GM21381 (cell line): ENCODE measurements around the gene TIMM13.
"Not testable (repeated sequence)": the region's sequence is repeated elsewhere in the genome, so short reads cannot be mapped to it uniquely, and the experiment has no call there.

Source experiments
- ATAC-seq: cut with Tn5 transposase; IDR thresholded peaks from one replicate; pipeline ENCODE4 v1.9.1; 2021; ENCODE audit warnings: mild to moderate bottlenecking, moderate library complexity; ENCODE audit not compliant: unreplicated experiment

Gene TIMM13

DNA sequence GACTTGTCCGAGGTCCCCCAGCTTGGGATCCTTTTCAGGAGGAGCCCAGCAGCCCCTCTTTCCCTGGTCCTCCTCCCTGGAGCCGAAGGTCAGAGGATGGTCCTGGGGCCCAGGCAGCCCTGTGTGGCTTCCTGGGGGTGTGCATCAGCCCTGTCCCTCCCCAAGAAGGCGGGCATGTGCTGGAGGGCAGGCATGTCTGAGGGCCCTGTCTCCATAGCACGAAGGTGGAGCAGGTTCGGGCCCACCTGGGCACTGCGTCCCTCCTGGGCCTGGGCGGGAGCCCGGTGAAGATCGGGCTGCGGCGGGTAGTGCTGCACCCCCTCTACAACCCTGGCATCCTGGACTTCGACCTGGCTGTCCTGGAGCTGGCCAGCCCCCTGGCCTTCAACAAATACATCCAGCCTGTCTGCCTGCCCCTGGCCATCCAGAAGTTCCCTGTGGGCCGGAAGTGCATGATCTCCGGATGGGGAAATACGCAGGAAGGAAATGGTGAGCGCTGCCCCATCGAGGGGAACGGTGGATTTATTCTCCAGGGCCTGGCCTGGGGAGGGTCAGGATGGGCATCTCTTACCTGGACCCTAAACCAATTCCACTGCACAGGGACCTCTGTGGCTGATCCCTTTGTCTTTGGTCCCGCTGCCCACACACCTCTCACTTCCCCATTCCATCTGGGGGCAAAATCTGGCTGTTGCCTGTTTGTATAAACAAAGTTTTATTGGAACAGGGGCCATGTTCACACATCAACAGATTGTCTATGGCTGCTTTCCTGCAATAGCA, 10.9 kb downstream of the TIMM13 start:
- ATAC-seq = no peak

DNA sequence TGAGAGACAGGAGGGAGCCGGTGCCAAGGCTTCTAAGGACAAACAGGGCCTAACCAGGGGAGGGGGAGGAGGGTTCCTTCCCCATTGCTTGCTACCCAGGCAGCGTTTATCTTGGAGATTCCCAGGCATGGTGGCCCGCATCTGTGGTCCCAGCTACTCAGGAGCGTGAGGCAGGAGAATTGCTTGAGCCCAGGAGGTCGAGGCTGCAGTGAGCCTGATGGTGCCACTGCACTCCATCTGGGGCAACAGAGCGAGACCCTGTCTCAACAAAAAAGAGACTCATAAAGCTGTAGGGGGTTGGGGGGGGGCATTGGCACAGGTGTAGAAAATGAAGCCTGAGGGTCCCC, 11.4 kb downstream of the TIMM13 start:
- no peak for ATAC-seq

DNA sequence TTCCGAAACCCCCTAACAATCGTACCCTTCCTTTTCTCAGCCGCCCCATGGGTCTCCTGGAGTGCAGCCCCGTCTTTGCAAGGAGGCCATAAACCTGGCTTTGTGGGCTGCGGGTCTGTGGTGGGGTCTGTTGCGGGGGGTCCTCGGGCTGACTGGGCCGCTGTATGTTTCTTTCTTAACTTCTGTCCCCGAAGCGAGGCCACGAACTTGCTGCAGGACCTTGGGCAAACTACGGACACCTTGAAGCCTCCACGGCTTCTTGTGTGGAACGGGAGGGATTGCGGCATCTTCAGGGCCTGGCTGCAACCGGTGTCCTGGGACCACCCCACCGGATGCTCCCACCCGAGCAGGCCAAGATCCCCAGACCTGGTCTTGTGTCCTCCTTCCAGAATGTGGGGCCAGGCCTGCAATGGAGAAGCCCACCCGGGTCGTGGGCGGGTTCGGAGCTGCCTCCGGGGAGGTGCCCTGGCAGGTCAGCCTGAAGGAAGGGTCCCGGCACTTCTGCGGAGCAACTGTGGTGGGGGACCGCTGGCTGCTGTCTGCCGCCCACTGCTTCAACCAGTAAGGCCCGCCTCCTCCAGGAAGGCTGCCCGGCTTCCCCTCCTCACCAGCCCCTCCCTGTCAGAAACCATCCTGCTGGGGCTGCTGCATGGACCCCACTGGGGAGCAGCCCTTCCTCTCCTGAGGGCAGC, 12.0 kb downstream of the TIMM13 start:
- ATAC-seq = no peak

DNA sequence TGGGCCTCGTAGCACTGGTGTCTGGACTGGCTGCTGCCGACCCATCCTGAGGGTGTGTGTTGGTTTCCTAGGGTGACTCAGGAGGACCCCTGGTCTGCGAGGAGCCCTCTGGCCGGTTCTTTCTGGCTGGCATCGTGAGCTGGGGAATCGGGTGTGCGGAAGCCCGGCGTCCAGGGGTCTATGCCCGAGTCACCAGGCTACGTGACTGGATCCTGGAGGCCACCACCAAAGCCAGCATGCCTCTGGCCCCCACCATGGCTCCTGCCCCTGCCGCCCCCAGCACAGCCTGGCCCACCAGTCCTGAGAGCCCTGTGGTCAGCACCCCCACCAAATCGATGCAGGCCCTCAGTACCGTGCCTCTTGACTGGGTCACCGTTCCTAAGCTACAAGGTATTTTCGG, 13.8 kb downstream of the TIMM13 start:
- no peak for ATAC-seq

DNA sequence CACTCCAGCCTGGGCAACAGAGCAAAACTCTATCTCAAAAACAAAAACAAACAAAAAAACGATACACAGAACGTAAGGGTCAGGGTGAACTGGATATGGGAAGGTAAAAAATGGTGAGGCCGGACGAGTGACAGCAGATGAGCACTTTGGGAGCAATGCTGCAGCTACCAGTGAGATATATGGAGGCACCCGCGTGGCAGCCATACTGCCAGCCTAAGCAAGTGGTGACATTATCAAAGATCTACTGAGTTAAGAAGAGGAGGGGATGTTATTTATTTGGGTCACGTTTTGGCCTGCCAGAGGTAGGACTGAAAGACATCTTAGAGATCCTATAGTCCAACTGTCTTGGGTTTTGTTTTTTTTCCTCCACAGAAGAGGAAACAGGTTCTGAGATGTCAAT, 14.2 kb downstream of the TIMM13 start:
- ATAC-seq = no peak

DNA sequence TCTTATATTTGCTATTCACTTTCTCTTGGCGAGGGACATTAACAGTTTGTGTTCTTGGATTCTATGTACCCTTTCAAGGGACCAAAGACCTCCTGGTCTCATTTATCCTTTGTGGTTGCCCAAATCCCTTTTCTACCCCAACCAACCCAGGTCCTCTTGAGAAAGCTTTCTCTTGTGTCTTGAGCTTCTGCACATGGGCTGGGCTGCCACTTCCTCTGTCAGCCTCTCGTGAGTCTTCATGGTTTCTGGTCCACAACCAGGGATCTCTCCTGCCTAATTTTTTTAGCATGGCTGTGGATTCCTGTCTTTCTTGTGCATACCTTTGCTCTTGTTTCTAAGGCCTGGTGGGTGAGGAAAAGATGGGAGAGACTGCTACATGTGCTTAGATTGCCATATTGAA, 14.9 kb downstream of the TIMM13 start:
- no peak for ATAC-seq

DNA sequence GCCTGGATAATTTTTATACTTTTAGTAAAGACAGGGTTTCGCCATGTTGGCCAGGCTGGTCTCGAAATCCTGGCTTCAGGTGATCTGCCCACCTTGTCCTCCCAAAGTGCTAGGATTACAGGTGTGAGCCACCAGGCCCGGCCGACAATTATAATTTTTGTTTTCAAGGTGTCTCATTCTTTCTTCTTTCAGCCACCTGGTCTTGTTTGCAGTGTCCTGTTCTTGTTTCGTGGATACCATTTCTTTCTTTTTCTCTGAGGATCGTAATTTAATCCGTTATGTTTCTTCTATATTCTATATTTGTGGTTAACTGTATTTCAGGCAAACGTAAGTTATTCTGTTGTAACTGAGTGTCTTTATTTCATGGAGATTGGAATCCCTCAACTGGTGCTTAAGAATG, 15.7 kb downstream of the TIMM13 start:
- ATAC-seq = no peak

DNA sequence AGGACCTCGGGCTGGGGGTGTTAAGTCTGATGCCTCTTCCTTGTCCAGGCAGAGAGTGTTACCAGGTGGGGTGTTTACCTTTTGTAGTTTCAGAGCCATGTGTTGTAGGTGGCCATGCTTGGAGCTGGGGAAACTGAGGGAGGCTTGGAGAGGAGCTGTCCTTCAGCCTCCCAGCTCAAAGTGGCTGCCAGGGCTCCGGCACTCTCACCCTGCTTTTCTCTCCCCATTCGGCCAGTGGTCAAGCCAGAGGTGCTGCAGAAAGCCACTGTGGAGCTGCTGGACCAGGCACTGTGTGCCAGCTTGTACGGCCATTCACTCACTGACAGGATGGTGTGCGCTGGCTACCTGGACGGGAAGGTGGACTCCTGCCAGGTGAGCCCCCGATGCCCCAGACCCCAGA, 17.4 kb downstream of the TIMM13 start:
- no peak for ATAC-seq

DNA sequence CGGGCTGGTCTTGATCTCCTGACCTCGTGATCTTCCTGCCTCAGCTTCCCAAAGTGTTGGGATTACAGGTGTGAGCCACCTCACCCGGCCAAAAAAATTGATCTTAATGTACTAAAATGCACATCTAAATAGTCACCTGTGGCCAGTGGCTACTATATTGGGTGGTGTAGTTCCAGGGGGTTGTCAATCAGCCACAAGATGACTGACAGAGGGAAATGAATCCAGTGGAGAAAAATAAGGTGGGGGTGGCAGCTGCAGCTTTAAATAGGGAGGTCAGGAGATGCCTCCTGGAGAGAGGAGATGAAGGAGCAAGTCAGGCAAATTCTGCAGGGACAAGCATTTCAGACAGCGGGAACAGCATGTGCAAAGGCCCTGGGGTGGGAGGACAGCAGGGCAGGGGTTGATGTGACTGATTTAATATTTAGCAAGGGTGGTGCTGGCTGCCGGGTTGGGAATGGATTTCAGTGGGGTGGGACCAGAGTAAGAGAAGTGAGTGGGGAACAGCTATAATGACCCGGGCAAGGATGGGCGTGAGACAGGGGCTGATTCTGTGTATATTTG, 18.0 kb downstream of the TIMM13 start:
- no peak for ATAC-seq

DNA sequence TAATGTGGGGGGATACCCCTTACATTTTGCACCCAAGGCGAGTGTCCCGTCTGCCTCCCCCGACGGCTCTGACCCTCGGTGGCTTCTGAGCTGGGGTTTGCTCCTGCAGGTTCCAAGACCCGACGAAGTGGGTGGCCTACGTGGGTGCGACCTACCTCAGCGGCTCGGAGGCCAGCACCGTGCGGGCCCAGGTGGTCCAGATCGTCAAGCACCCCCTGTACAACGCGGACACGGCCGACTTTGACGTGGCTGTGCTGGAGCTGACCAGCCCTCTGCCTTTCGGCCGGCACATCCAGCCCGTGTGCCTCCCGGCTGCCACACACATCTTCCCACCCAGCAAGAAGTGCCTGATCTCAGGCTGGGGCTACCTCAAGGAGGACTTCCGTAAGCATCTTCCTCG, 19.1 kb downstream of the TIMM13 start:
- ATAC-seq = no peak

DNA sequence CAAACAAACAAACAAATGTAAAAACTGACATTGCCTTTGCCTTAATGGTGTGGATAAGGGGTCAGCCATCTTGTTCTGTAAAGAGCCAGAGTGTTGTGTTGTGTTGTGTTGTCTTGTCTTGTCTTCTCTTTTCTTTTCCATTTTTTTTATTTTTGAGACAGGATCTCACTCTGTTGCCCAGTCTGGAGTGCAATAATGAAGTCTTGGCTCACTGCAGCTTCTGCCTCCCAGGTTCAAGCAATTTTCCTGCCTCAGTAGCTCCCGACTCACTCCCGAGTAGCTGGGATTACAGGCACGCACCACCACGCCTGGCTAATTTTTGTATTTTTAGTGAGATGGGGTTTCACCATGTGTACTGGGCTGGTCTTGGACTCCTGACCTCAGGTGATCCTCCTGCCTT, 27.8 kb downstream of the TIMM13 start:
- no peak for ATAC-seq

DNA sequence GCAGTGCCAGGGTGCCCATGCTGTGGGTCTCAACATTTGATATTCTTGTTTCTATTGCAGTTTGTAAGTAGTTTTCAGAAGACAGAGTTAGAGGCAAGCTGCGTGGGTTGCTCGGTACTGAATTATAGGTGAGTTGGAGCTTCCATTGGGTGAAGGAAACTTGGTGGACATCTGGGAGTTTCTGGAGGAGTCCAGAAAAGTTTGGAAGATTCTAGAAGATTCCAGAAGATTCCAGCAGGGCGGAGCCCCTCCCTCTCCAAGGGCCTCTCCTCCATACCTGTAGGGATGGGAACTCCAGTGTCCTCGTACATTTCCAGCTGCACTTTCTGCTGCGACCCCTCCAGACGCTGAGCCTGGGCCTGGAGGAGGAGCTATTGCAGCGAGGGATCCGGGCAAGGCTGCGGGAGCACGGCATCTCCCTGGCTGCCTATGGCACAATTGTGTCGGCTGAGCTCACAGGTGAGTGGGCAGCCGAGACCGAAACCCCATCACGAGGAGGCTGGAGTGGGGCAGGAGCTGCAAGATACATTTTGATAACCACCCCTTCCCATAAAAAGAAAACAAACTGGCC, 28.6 kb downstream of the TIMM13 start:
- no peak for ATAC-seq

DNA sequence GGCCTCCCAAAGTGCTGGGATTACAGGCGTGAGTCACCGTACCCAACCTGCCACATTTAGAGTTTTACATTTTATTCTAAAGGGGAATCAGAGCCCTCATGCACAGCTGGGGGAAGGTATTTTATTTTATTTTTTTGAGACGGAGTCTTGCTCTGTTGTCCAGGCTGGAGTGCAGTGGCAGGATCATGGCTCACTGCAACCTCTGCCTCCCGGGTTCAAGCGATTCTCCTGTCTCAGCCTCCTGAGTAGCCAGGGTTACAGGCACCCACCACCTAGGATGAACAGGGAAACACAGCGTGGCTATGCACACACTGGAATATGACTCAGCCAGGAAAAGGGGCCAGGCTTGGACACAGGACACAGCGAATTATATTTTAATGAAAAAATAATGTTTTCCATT, 30.2 kb downstream of the TIMM13 start:
- not testable (repeated sequence) for ATAC-seq

DNA sequence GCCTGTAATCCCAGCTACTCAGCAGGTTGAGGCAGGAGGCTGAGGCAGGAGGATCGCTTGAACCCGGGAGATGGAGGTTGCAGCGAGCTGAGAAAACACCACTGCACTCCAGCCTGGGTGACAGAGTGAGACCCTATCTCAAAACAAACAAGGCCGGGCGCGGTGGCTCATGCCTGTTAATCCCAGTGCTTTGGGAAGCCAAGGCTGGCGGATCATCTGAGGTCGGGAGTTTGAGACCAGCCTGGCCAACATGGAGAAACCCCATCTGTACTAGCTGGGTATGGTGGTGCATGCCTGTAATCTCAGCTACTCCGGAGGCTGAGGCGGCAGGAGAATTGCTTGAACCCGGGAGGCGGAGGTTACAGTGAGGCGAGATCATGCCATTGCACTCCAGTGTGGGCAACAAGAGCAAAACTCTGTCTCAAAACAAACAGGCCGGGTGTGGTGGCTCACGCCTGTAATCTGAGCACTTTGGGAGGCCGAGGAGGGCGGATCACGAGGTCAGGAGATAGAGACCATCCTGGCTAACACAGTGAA, 32.0 kb downstream of the TIMM13 start:
- not testable (repeated sequence) for ATAC-seq

DNA sequence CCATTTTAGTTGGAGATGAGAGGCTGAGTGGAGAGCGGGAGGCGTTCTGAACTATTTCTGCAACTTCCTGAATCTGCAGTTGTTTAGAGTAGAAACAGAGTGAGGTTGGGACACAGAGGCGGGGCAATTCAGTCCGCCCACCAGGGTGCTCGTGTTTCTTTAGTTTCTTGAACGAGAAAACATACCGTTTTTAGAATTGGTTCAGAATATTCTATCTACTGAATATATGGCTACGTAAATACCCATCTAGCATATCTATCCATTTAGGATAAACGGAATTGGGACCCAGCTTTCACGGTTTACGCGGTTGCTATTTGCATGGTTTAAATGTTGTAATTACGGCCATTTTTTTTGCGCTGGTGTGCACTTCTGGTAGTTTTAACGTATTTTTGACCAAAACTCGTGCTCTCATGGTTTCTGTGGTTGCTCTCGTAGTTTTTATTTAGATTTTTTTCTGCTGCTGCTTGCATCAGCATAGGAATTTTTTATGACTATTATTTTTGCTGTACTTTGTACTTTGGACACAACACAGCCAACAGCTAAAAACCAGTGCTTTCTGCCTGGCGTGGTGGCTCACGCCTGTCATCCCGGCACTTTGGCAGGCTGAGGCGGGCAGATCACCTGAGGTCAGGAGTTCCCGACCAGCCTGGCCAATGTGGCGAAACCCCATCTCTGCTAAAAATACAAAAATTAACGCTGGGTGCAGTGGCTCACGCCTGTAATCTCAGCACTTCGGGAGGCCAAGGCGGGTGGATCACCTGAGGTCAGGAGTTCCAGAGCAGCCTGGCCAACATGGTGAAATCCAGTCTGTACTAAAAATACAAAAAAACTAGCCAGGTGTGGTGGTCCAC, 32.7 kb downstream of the TIMM13 start:
- ATAC-seq = no peak

DNA sequence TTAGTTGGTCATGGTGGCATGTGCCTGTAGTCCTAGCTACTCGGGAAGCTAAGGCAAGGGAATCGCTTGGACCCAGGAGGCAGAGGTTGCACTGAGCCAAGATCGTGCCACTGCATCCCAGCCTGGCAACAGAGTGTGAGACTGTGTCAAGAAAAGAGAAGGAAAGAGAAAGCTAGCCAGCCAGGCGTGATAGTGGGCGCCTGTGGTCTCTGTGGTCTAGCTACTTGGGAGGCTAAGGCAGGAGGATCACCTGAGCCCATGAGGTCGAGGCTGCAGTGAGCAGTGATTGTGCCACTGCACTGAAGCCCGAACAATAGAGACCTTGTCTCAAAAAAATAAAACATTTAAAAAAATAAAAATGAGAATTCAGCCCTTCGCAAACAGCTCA, 33.3 kb downstream of the TIMM13 start:
- ATAC-seq = no peak

DNA sequence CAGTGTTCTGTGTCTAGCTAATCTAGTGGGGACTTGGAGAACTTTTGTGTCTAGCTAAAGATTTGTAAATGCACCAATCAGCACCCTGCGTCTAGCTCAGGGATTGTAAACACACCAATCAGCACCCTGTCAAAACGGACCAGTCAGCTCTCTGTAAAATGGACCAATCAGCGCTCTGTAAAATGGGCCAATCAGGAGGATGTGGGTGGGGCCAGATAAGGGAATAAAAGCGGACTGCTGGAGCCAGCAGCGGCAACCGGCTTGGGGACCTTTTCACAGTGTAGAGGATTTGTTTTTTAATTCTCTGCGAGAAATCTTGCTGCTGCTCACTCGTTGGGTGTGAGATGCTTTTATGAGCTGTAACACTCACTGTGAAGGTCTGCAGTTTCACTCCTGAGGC, 34.5 kb downstream of the TIMM13 start:
- not testable (repeated sequence) for ATAC-seq

DNA sequence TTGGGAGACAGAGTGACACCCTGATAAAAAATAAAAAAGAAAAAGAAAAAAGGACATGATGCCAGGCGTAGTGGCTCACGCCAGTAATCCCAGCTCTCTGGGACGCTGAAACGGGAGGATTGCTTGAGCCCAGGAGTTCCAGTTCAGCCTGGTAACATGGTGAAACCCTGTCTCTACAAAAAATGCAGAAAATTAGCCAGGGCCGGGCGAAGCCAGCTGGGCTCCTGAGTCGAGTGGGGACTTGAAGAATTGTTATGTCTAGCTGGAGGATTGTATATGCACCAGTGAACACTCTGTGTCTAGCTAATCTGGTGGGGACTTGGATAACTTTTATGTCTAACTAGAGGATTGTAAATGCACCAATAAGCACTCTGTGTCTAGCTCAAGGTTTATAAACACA, 35.0 kb downstream of the TIMM13 start:
- no peak for ATAC-seq

DNA sequence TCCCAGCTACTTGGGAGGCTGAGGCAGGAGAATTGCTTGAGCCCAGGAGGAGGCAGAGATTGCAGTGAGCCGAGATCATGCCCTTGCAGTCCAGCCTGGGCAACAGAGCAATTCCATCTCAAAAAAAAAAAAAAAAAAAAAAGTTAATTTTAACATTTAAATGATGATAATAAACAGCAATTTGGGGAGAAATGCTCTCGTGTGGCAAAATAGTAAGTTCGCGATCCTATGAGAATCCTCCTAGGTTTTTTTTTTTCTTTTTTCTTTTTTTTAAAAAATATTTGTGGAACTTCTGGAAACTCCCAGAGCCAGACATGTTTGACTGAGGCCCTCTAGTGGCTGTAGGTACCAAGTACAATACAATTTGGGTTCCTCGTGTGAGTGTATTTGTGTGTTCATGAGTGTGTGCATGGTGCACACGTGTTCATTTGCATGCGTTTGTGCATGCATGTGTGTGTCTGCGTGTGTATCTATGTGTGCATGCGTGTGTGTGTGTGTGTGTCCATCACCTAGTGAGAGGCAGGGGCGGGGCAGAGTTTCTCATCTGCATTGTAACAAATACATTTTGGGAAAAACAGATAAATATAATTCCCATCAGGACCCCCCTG, 36.2 kb downstream of the TIMM13 start:
- ATAC-seq = no peak

DNA sequence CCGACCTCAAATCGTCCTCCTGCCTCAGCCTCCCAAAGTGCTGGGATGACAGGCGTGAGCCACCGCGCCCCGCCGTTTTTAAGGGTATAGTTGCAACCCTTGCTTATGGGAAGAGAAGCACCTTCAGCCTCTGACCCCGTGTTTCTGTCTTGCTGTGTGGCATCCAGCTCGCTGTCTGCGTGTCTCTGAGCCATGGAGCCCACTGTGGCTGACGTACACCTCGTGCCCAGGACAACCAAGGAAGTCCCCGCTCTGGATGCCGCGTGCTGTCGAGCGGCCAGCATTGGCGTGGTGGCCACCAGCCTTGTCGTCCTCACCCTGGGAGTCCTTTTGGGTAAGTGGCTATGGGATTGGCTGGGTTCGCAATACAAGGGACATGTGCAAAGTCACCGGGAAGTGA, 37.8 kb downstream of the TIMM13 start:
- no peak for ATAC-seq
